Measurements from ENCODE around the gene PCGF2. TPM values are rescaled to one million over a fixed set of nuclear protein-coding genes. Genes with fewer than 3 reads are reported as not detected.

The PCGF2 gene
- total RNA-seq, 2 donors from 2014 or later = 3.1 to 6.9 TPM

Other genes with a start within 250 kb of the PCGF2 start
- 1 to 10 TPM; 1.1 to 1.2 TPM for gene SRCIN1, start 142.4 kb downstream of the PCGF2 start, total RNA-seq
- 10 to 100 TPM; 27.5 to 31.3 TPM for gene EPOP, start 73.4 kb downstream of the PCGF2 start, total RNA-seq
- 100 to 1,000 TPM; 204 to 288 TPM for gene MLLT6, start 43.1 kb downstream of the PCGF2 start, total RNA-seq
- 10 to 100 TPM; 32.7 to 40.7 TPM for gene CISD3, start 18.0 kb downstream of the PCGF2 start, total RNA-seq
- 100 to 1,000 TPM; 339 to 405 TPM for gene PSMB3, start 4.4 kb upstream of the PCGF2 start, total RNA-seq
- gene PIP4K2B, start 51.2 kb upstream of the PCGF2 start, total RNA-seq = 10 to 100 TPM; 38.4 to 45.5 TPM
- 10 to 100 TPM; 19.2 to 41.9 TPM for gene CWC25, start 77.0 kb upstream of the PCGF2 start, total RNA-seq
- gene RPL23, start 105.4 kb upstream of the PCGF2 start, total RNA-seq = 1,000 to 10,000 TPM; 1,602 to 2,658 TPM
- 100 to 1,000 TPM; 141 to 185 TPM for gene LASP1, start 121.7 kb upstream of the PCGF2 start, total RNA-seq
- under 1 TPM in 1 of 2 donors, not detected in 1; 0.18 TPM for gene FBXO47, start 219.1 kb upstream of the PCGF2 start, total RNA-seq

Data from activated naive CD4-positive, alpha-beta T cell treated with anti-CD3 and anti-CD28 coated beads, Interleukin-2, amount 50 U/mL, for 72 hours (primary cell).